Activated naive CD4-positive, alpha-beta T cell treated with anti-CD3 and anti-CD28 coated beads, Interleukin-2, amount 50 U/mL, for 24 hours (primary cell): Measurements from ENCODE around the gene EME1.
"Not testable (repeated sequence)": the region's sequence is repeated elsewhere in the genome, so short reads cannot be mapped to it uniquely, and the experiment has no call there.

Experiments used
- H3K27ac Mint-ChIP-seq: one replicate; pipeline ENCODE4 v1.8.0; 2021; ENCODE audit warnings: mild to moderate bottlenecking, mixed read lengths
- H3K27me3 Mint-ChIP-seq: one replicate; pipeline ENCODE4 v1.8.0; 2021; ENCODE audit warnings: mixed read lengths
- H3K36me3 Mint-ChIP-seq: one replicate; pipeline ENCODE4 v1.8.0; 2021; ENCODE audit warnings: mixed read lengths
- H3K4me1 Mint-ChIP-seq: one replicate; pipeline ENCODE4 v1.8.0; 2021; ENCODE audit warnings: mixed read lengths
- H3K4me3 Mint-ChIP-seq: one replicate; pipeline ENCODE4 v1.8.0; 2021; ENCODE audit warnings: mild to moderate bottlenecking, mixed read lengths
- H3K9me3 Mint-ChIP-seq: one replicate; pipeline ENCODE4 v1.8.0; 2021; ENCODE audit warnings: mixed read lengths

Gene EME1

GRCh38 chr17:50372758-50373556, at the start of gene EME1, which contains the start of gene MRPL27:
EME1 (plus strand) TSS chr17:50373229; CDS start chr17:50375209, 1,980 bp downstream.
MRPL27 (minus strand) TSS chr17:50373184; CDS start chr17:50373170, 14 bp downstream.
- peak within 1 kb of the TSS; percentile 99 for H3K4me3 Mint-ChIP-seq
- H3K9me3 Mint-ChIP-seq = no peaks in the 10 kb centered on the region
- H3K4me1 Mint-ChIP-seq = peaks cover 30% of the 10 kb centered on the region
- peaks cover 10% of the 10 kb centered on the region for H3K36me3 Mint-ChIP-seq
- H3K27me3 Mint-ChIP-seq = no peaks in the 10 kb centered on the region
- H3K27ac Mint-ChIP-seq = peak within 1 kb of the TSS; percentile 100

- Mint-ChIP-seq H3K4me3 (no peak overlapping the region), H3K27me3 (no peaks in the 10 kb centered on the region), H3K9me3 (no peaks in the 10 kb centered on the region), H3K4me1 (no peaks in the 10 kb centered on the region), H3K27ac (no peak overlapping the region), H3K36me3 (no peaks in the 10 kb centered on the region)
These were observed 47.1 kb upstream of the EME1 start for GRCh38 chr17:50325906-50326305.

GRCh38 chr17:50326831-50327364, 46.1 kb upstream of the EME1 start:
- Mint-ChIP-seq H3K9me3 (no peaks in the 10 kb centered on the region), H3K27ac (no peak overlapping the region), H3K27me3 (no peaks in the 10 kb centered on the region), H3K4me3 (no peak overlapping the region), H3K4me1 (no peaks in the 10 kb centered on the region), H3K36me3 (no peaks in the 10 kb centered on the region)

- Mint-ChIP-seq H3K27me3 (no peaks in the 10 kb centered on the region), H3K27ac (no peak overlapping the region), H3K36me3 (no peaks in the 10 kb centered on the region), H3K9me3 (no peaks in the 10 kb centered on the region), H3K4me1 (peaks cover 3% of the 10 kb centered on the region), H3K4me3 (no peak overlapping the region)
These were observed 44.4 kb upstream of the EME1 start for GRCh38 chr17:50328363-50329325.

- H3K27me3 Mint-ChIP-seq = no peaks in the 10 kb centered on the region
- peaks cover 10% of the 10 kb centered on the region for H3K4me1 Mint-ChIP-seq
- H3K4me3 Mint-ChIP-seq = no peak overlapping the region
- no peaks in the 10 kb centered on the region for H3K9me3 Mint-ChIP-seq
- no peak overlapping the region for H3K27ac Mint-ChIP-seq
- no peaks in the 10 kb centered on the region for H3K36me3 Mint-ChIP-seq
These were observed 43.3 kb upstream of the EME1 start for GRCh38 chr17:50329716-50330115.

GRCh38 chr17:50330151-50330775, 42.8 kb upstream of the EME1 start:
- Mint-ChIP-seq H3K9me3 (no peaks in the 10 kb centered on the region), H3K27me3 (no peaks in the 10 kb centered on the region), H3K27ac (no peak overlapping the region), H3K4me1 (peaks cover 10% of the 10 kb centered on the region), H3K4me3 (no peak overlapping the region), H3K36me3 (no peaks in the 10 kb centered on the region)

- H3K9me3 Mint-ChIP-seq = no peaks in the 10 kb centered on the region
- no peaks in the 10 kb centered on the region for H3K36me3 Mint-ChIP-seq
- H3K4me3 Mint-ChIP-seq = no peak overlapping the region
- no peak overlapping the region for H3K27ac Mint-ChIP-seq
- H3K27me3 Mint-ChIP-seq = no peaks in the 10 kb centered on the region
- peaks cover 10% of the 10 kb centered on the region for H3K4me1 Mint-ChIP-seq
These were observed 41.8 kb upstream of the EME1 start for GRCh38 chr17:50331085-50331791.

- peaks cover 10% of the 10 kb centered on the region for H3K4me1 Mint-ChIP-seq
- H3K36me3 Mint-ChIP-seq = no peaks in the 10 kb centered on the region
- H3K4me3 Mint-ChIP-seq = no peak overlapping the region
These were observed 40.8 kb upstream of the EME1 start for GRCh38 chr17:50332196-50332595.

GRCh38 chr17:50333291-50334057, 39.6 kb upstream of the EME1 start:
- H3K9me3 Mint-ChIP-seq, H3K27ac Mint-ChIP-seq: not testable (repeated sequence)
- H3K4me3 Mint-ChIP-seq = peak overlapping the region; percentile 70

More at GRCh38 chr17:50332196-50332595, 40.8 kb upstream of the EME1 start:
- no peak overlapping the region for H3K27ac Mint-ChIP-seq
- no peaks in the 10 kb centered on the region for H3K27me3 Mint-ChIP-seq
- no peaks in the 10 kb centered on the region for H3K9me3 Mint-ChIP-seq

GRCh38 chr17:50337956-50338355, 35.1 kb upstream of the EME1 start:
- peaks cover 5% of the 10 kb centered on the region for H3K36me3 Mint-ChIP-seq
- no peak overlapping the region for H3K27ac Mint-ChIP-seq
- no peak overlapping the region for H3K4me3 Mint-ChIP-seq
- H3K27me3 Mint-ChIP-seq = no peaks in the 10 kb centered on the region
- no peaks in the 10 kb centered on the region for H3K9me3 Mint-ChIP-seq
- H3K4me1 Mint-ChIP-seq = peaks cover 10% of the 10 kb centered on the region

More at GRCh38 chr17:50333291-50334057, 39.6 kb upstream of the EME1 start:
- not testable (repeated sequence) for H3K27me3 Mint-ChIP-seq, H3K4me1 Mint-ChIP-seq, H3K36me3 Mint-ChIP-seq

- Mint-ChIP-seq H3K27me3 (no peaks in the 10 kb centered on the region), H3K4me3 (no peak overlapping the region), H3K9me3 (no peaks in the 10 kb centered on the region), H3K4me1 (peaks cover 6% of the 10 kb centered on the region), H3K27ac (no peak overlapping the region), H3K36me3 (peaks cover 5% of the 10 kb centered on the region)
These were observed 34.4 kb upstream of the EME1 start for GRCh38 chr17:50338645-50339044.

- Mint-ChIP-seq H3K9me3 (no peaks in the 10 kb centered on the region), H3K27ac (no peak overlapping the region), H3K4me1 (peaks cover 2% of the 10 kb centered on the region), H3K27me3 (no peaks in the 10 kb centered on the region), H3K4me3 (no peak overlapping the region), H3K36me3 (peaks cover 5% of the 10 kb centered on the region)
These were observed 33.6 kb upstream of the EME1 start for GRCh38 chr17:50339381-50339780.

GRCh38 chr17:50344731-50345365, 28.2 kb upstream of the EME1 start:
- H3K27ac Mint-ChIP-seq = peak overlapping the region; percentile 76

More at GRCh38 chr17:50344731-50345365, 28.2 kb upstream of the EME1 start:
- Mint-ChIP-seq H3K9me3 (no peaks in the 10 kb centered on the region), H3K36me3 (no peaks in the 10 kb centered on the region), H3K27me3 (no peaks in the 10 kb centered on the region), H3K4me1 (peaks cover 37% of the 10 kb centered on the region), H3K4me3 (peak overlapping the region; percentile 75)
